Stimulated activated CD4-positive, alpha-beta T cell treated with anti-CD3 and anti-CD28 coated beads, Interleukin-15, amount 100 ng/mL, for 24 hours (primary cell): ENCODE results near the gene NEURL1.
"Not testable (repeated sequence)": the region's sequence is repeated elsewhere in the genome, so short reads cannot be mapped to it uniquely, and the experiment has no call there.

Source experiments
- DNase-seq: peaks from one replicate; pipeline ENCODE4 v3.0.0-alpha.2; 2020

The NEURL1 gene

GRCh38 chr10:103465411-103466179 is 27.9 kb upstream of the NEURL1 start:
- no peak for DNase-seq

DNA sequence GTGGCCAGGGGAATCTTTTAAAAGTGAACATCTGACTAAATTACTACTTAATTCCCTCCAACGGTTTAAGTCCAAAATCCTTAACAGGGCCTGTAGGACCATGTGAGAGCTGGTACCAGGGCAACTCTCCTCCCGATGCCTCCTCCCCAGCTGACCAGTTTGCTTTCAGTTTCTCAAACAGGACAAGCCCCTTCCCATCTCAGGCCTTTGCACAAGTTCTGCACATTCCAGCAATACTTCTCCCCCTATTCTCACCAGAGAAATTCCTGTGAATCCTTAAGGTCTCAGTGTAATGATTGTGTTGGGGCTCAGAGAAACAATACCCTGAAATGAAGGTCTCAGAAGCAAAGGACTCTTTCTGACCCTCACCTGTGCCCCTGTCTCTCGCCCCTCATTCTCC is 26.8 kb upstream of the NEURL1 start:
- DNase-seq: no peak

DNA sequence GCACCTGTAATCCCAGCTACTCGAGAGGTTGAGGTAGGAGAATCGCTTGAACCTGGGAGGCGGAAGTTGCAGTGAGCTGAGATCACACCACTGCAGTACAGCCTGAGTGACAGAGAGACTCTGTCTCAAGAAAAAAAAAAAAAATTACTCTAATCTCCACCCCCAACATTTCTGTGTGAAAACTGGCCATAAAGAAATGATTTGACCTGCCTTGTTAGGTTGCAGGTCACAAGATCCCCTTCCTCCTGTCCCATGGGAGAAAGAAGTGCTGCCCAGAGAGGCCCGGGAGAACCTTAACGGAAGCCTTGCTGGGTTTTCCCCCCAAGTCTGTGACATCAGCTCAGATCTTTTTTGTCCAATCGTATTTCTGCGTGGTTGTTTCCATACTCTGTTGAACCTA is 26.1 kb upstream of the NEURL1 start:
- no peak for DNase-seq

DNA sequence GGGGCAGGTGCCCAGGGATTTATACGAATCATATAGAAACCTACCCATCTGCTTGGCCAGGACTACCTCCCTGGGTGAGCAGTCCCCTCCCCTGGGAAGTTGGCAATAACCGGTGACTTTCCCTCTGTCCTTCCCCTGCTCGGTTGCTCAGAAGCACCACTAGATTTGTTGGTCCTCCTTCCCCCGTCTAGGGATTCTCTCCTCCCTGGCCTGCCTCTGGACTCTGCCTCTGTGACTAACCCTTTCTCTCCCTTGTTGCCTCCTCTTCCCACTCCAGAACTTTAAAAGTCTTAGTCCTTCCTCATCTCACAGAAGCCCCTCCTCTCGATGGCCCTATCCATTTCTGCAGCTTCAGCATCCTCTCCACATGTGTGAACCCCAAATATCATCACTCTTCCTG is 24.3 kb upstream of the NEURL1 start:
- DNase-seq: no peak

DNA sequence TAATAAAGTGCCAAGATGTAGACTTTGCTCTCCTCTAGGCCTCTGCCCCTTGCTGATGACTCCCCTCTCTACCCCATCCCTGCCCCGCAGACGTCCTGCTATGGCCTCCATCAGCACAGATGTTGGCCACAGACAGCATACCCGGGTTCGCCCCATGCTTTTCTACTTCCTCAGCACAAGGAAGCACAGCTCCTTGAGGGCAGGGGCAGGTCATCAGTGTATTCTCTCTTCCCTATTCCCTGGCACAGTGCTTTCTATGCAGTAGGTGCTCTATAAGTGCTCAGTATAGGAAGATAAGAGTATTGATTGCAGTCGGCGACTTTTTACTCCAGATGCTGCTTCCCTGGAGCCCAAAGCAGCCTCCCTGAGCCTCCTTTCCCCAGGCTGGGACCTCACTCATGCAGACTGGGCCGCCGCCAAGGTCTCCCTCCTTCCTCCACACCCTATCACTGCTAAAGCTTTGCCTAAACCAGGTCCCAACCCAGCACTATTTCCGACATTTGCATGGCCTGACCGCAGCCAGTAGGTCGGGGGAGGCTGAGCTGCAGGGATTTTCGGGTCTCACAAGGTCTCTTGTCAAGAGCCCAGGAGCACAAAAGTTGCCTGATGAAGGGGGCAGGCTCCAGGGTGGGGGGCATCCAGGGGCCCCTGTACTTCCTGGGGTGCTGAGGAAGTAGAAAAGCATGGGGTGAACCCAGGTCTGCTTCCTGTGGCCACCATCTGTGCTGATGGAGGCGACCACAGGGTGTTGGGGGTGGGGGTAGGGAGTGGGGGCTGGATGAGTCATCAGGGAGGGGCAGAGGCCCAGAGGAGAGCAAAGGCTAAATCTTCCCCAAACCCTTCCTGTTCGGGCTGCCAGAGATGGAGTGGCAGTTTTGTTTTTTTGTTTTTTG is 22.5 kb upstream of the NEURL1 start:
- DNase-seq: peak; percentile 70

GRCh38 chr10:103472005-103472404 is 21.5 kb upstream of the NEURL1 start:
- DNase-seq: no peak

GRCh38 chr10:103473261-103473671 is 20.2 kb upstream of the NEURL1 start:
- DNase-seq: no peak

- DNase-seq: no peak
Measured at GRCh38 chr10:103474077-103474476, 19.4 kb upstream of the NEURL1 start.

GRCh38 chr10:103475437-103475836 is 18.1 kb upstream of the NEURL1 start:
- no peak for DNase-seq

DNA sequence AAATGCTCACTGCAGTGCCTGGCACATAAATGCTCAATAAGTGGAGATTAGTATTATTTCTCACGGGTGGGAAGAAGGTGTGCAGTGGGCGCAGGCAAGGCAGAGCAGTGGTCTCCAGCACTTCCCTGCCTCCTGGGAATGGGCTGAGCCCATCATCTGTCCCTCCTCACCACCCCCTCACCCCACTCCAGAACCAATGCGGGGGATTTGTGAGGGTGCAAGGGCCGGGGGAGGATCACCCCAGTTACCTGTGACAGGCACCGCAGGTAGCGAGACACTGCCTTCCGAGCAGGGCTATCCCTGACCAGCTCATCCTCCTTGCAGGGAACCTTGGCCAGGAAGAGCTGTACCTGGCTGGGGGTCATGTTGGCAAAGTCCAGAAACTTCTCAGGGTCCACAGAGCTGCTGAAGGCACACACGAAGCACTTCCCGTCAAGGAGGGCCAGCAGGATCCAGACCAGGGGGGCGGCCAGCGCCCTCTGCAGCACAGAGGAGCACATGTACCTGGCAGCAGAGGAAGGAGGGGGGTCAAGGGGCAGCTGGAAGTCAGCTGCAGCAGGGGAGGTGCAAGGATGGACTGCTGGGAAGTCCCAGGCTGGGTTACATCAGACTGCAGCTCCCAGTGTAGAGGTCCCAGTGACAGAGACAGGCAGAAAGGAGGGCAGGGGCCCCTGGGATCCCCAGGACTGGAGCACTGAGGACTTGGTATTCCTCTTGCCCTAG is 17.3 kb upstream of the NEURL1 start:
- DNase-seq: no peak

- no peak for DNase-seq
Measured at GRCh38 chr10:103478671-103479070, 14.8 kb upstream of the NEURL1 start.

GRCh38 chr10:103479135-103479534 is 14.4 kb upstream of the NEURL1 start, which contains the start of gene CALHM3:
CALHM3 (minus strand) TSS chr10:103479240; CDS start chr10:103479032, 208 bp downstream.
- DNase-seq: no peak

GRCh38 chr10:103480521-103480920 is 13.0 kb upstream of the NEURL1 start:
- no peak for DNase-seq

DNA sequence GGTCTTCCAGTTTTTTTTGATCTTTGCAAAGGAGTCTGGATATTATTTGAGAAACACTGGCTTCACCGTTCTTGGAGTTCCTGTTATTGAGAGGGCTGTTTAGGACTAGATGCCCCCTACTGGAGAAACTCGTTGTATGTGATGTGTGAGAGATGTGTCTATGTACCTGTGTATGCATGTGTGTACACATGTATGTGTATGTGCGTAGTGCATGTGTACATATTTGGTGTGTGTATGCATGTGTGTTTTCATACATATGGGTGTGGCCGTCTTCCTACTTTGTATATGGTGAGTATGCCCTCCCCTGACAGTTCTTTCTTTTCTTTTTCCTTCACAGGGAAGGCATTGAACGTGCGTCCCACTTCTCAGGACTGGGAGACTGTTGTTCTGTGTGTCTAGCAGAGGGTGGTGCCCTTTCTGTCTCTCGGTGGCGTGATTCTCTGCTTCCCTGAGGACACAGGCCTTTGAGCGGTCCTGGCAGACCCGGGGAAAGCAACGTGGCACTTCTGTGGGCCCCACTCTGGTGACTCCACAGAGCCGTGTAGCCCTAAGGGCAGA is 11.5 kb upstream of the NEURL1 start:
- no peak for DNase-seq

GRCh38 chr10:103486635-103487409 is 6.7 kb upstream of the NEURL1 start:
- not testable (repeated sequence) for DNase-seq

- no peak for DNase-seq
Measured at GRCh38 chr10:103487410-103487708, 6.1 kb upstream of the NEURL1 start.

DNA sequence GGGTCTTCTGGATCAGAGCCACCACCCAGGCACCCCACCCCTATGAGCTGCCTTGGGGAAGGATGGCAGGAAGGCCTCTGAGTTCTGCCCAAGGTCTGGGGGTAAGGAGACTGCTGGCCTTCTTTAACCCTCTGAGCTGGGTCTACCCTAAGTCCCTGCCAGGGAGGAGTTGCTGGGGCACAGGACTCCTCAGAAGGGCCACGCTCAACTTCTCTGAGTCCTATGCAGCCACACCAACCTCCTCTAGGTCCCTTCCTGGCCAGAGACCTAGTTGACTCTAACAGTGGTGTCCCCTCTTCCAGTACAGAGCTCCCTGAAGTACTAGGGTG is 2.6 kb upstream of the NEURL1 start:
- DNase-seq: no peak

DNA sequence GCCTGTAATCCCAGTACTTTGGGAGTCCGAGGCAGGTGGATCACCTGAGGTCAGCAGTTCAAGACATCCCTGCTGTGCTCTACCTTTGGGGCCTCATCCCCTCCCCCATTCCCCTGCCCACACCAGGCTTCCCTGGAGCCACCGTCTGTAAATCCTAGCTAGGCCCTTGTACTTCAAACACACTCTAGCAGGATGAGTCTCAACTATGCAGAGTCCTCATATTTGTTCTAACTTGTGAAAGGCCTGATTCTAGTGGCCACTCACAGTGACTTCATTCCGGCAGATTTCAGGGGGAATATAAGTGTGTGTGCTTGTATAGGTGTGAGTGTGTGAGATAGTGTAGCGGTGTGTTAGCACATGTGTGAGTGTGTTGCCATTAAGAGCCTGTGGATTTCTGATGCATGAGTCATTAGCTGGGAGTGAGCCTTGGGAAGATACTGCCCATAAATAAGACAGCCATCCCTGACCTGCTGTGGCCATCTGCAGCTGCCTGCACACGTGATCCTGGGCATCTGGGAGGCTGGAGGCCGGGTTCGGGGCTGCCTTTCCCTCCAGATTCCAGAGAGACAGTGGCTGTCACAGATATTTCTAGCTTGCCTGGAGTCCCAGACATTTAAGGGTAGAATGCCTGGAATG is 1.7 kb upstream of the NEURL1 start:
- no peak for DNase-seq

DNA sequence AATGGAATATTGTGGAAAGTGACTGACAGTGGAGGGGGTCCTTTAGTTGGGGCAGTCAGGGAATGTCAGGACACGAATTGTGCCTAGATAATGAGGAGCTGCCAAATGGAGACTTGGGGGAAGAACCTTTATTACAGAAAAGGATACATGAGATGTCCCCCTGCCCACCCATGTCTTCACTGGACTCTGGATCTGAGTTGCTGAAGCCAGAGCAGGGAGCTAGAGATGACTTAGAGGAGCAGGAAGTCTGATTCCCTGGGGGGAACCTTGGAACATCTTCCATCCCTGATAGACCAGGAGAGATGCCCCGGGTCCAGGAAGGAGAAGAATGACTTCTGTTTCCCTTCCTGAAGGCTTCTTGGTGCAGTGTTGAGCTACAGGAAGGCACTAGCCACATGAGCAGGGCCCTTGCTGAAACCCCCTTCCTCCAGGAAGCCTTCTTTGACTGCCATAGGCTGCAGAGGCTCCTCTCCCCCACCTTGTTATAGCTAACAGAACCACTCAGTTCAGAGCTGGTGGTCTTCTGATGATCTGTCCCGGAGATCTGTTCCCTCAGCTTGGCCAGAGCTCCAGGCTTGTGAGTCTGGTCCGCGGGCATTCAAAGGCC is 747 bp upstream of the NEURL1 start:
- no peak for DNase-seq

GRCh38 chr10:103493916-103494877 is 692 bp downstream of the NEURL1 start:
- peak; percentile 52 for DNase-seq
